ENCODE measurements around the gene USP47. TPM values are rescaled to one million over a fixed set of nuclear protein-coding genes. Genes with fewer than 3 reads are reported as not detected.
A peak's percentile ranks its signal among the peaks of the same experiment; 100 is the strongest.

Gene USP47
- total and polyA plus RNA-seq, 2 experiments from 2014 or later: 16.3 to 36.7 TPM

- TF ChIP-seq, protein P1, sequence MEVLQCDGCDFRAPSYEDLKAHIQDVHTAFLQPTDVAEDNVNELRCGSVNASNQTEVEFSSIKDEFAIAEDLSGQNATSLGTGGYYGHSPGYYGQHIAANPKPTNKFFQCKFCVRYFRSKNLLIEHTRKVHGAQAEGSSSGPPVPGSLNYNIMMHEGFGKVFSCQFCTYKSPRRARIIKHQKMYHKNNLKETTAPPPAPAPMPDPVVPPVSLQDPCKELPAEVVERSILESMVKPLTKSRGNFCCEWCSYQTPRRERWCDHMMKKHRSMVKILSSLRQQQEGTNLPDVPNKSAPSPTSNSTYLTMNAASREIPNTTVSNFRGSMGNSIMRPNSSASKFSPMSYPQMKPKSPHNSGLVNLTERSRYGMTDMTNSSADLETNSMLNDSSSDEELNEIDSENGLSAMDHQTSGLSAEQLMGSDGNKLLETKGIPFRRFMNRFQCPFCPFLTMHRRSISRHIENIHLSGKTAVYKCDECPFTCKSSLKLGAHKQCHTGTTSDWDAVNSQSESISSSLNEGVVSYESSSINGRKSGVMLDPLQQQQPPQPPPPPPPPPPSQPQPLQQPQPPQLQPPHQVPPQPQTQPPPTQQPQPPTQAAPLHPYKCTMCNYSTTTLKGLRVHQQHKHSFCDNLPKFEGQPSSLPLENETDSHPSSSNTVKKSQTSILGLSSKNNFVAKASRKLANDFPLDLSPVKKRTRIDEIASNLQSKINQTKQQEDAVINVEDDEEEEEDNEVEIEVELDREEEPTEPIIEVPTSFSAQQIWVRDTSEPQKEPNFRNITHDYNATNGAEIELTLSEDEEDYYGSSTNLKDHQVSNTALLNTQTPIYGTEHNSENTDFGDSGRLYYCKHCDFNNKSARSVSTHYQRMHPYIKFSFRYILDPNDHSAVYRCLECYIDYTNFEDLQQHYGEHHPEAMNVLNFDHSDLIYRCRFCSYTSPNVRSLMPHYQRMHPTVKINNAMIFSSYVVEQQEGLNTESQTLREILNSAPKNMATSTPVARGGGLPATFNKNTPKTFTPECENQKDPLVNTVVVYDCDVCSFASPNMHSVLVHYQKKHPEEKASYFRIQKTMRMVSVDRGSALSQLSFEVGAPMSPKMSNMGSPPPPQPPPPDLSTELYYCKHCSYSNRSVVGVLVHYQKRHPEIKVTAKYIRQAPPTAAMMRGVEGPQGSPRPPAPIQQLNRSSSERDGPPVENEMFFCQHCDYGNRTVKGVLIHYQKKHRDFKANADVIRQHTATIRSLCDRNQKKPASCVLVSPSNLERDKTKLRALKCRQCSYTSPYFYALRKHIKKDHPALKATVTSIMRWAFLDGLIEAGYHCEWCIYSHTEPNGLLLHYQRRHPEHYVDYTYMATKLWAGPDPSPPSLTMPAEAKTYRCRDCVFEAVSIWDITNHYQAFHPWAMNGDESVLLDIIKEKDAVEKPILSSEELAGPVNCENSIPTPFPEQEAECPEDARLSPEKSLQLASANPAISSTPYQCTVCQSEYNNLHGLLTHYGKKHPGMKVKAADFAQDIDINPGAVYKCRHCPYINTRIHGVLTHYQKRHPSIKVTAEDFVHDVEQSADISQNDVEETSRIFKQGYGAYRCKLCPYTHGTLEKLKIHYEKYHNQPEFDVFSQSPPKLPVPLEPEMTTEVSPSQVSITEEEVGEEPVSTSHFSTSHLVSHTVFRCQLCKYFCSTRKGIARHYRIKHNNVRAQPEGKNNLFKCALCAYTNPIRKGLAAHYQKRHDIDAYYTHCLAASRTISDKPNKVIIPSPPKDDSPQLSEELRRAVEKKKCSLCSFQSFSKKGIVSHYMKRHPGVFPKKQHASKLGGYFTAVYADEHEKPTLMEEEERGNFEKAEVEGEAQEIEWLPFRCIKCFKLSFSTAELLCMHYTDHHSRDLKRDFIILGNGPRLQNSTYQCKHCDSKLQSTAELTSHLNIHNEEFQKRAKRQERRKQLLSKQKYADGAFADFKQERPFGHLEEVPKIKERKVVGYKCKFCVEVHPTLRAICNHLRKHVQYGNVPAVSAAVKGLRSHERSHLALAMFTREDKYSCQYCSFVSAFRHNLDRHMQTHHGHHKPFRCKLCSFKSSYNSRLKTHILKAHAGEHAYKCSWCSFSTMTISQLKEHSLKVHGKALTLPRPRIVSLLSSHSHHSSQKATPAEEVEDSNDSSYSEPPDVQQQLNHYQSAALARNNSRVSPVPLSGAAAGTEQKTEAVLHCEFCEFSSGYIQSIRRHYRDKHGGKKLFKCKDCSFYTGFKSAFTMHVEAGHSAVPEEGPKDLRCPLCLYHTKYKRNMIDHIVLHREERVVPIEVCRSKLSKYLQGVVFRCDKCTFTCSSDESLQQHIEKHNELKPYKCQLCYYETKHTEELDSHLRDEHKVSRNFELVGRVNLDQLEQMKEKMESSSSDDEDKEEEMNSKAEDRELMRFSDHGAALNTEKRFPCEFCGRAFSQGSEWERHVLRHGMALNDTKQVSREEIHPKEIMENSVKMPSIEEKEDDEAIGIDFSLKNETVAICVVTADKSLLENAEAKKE (CRISPR knock-in tag; IDR thresholded peaks at IDR 0.05): no peak
Observed at GRCh38 chr11:11992257-11993212, 150.8 kb downstream of the USP47 start (continued).

GRCh38 chr11:11993839-11994238 is 152.1 kb downstream of the USP47 start:
- Mint-ChIP-seq H3K27ac (no peak overlapping the region), H3K36me3 (ENCODE audit: low read depth) (peaks cover 2% of the 10 kb centered on the region; the same call in 2 of the 3 replicates), H3K27me3 (ENCODE audit: insufficient read depth, low read depth, poor library complexity) (no peaks in the 10 kb centered on the region), H3K4me1 (peaks cover 3% of the 10 kb centered on the region; the same call in 2 of the 3 replicates), H3K9me3 (no peaks in the 10 kb centered on the region), H3K4me3 (no peak overlapping the region)
- Histone ChIP-seq H3K79me2 (replicated peaks; ENCODE audit: insufficient read depth) (no peaks in the 10 kb centered on the region), H4K20me1 (replicated peaks; ENCODE audit: insufficient read depth) (peaks cover 4% of the 10 kb centered on the region; the same call in 1 of the 2 replicates), H3K27me3 (ENCODE audit: insufficient read depth) (no peaks in the 10 kb centered on the region), H3K27ac (ENCODE audit: low read depth) (peak overlapping the region; percentile 55; the same call in 1 of the 2 replicates), H3F3A (replicated peaks; ENCODE audit: low read depth) (no peaks in the 10 kb centered on the region), H3K9me2 (ENCODE audit: insufficient read depth) (no peaks in the 10 kb centered on the region), H2AFZ (no peak overlapping the region), H3K36me3 (ENCODE audit: insufficient read depth) (no peaks in the 10 kb centered on the region; the same call in 1 of the 2 replicates), H3K4me3 (no peak overlapping the region), H3K4me1 (ENCODE audit: insufficient read depth) (no peaks in the 10 kb centered on the region), H3K4me2 (no peak overlapping the region)
- no peak; the same call in 2 of the 3 replicates for ATAC-seq
- DNase-seq (ENCODE audit: low spot score): no peak
- TF ChIP-seq NANOG (IDR thresholded peaks at IDR 0.05; ENCODE audit: borderline replicate concordance): no peak
- TF ChIP-seq POLR2AphosphoS5 (IDR thresholded peaks at IDR 0.05; ENCODE audit: low read depth): no peak
- TF ChIP-seq ETS1 (IDR thresholded peaks at IDR 0.05): no peak
- TF ChIP-seq, protein P1 (CRISPR knock-in tag; IDR thresholded peaks at IDR 0.05): no peak
- TF ChIP-seq JUNB (IDR thresholded peaks at IDR 0.05; ENCODE audit: unreplicated experiment): no peak
- no peak for TF ChIP-seq EZH2 (IDR thresholded peaks at IDR 0.05; ENCODE audit: low read depth, unreplicated experiment)
